Measurements from ENCODE around the gene MT1G.

DNA sequence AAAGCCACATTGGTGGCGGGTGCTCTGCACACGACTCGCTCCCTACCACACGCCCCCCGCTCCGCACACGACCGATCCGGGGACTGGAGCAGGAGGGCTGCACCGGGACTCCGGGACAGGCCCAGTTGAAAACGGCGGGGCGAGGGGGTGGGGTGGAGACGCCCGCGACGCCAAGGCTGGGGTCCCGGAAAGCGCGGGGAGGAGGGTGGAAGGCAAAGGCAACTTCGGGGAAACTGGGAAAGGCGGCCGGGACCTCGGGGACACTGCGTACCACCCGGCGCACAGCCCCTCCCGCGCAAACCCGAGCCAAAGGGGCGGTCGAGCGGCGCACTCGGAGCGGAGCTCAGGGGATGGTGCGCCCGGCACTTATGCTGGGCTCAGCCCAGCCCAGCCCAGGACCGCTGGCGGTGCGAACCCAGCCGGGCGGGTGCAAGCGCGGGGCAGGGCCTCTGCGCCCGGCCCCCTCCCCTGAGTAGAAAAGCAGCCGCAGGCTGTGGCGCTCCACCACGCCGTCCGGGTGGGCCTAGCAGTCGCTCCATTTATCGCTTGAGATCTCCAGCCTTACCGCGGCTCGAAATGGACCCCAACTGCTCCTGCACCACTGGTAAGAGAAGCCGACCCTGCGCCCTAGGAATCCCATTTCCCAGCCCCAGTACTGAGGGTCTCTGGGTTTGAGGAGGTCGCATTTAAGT is 35.6 kb downstream of the MT1G start, which contains the start of gene MT1M:
- TF ChIP-seq TAF1 (IDR thresholded peaks at IDR 0.05; ENCODE audit: low read depth, low read length) (no peak), POLR2A (IDR thresholded peaks at IDR 0.05; ENCODE audit: low read depth, low read length) (no peak)
